NCI-H524 (cell line): ENCODE measurements around the gene B3GNT9.

Experiments used
- DNase-seq, 2 experiments: peaks; one replicate each; lab custom pipeline; 2025; lab: John Stamatoyannopoulos, UW

B3GNT9 gene

GRCh38 chr16:67166598-67167168, 15.9 kb upstream of the B3GNT9 start:
- no peak for DNase-seq

GRCh38 chr16:67166110-67166547, 15.3 kb upstream of the B3GNT9 start:
- no peak for DNase-seq

- DNase-seq: no peak
These were observed 14.6 kb upstream of the B3GNT9 start for GRCh38 chr16:67165121-67166078.

- no peak for DNase-seq
These were observed 13.8 kb upstream of the B3GNT9 start, which contains the start of gene HSF4 for GRCh38 chr16:67164599-67165061. TSS of gene HSF4 (plus strand) at chr16:67164745. CDS start at chr16:67164812, 67 bp downstream.

GRCh38 chr16:67163999-67164558, 13.3 kb upstream of the B3GNT9 start:
- DNase-seq: peak in 1 of 2 experiments; percentile 73

GRCh38 chr16:67163164-67163998, 12.6 kb upstream of the B3GNT9 start:
- peak; percentile 91 to 95 for DNase-seq

- DNase-seq: no peak
These were observed 11.8 kb upstream of the B3GNT9 start for GRCh38 chr16:67162506-67163163.

GRCh38 chr16:67161595-67162058, 10.8 kb upstream of the B3GNT9 start:
- no peak for DNase-seq

- peak; percentile 11 to 42 for DNase-seq
These were observed 8.1 kb upstream of the B3GNT9 start for GRCh38 chr16:67158637-67159600.

GRCh38 chr16:67157892-67158635, 7.3 kb upstream of the B3GNT9 start:
- DNase-seq: peak; percentile 82 to 91

- no peak for DNase-seq
These were observed 6.4 kb upstream of the B3GNT9 start for GRCh38 chr16:67157106-67157748.

GRCh38 chr16:67156143-67156844, 5.5 kb upstream of the B3GNT9 start:
- no peak for DNase-seq

- DNase-seq: peak; percentile 55 to 84
These were observed 4.7 kb upstream of the B3GNT9 start for GRCh38 chr16:67155295-67156142.

- peak in 1 of 2 experiments; percentile 37 for DNase-seq
These were observed 3.9 kb upstream of the B3GNT9 start for GRCh38 chr16:67154578-67155294.

- no peak for DNase-seq
These were observed 766 bp upstream of the B3GNT9 start for GRCh38 chr16:67151431-67152097.
